ENCODE data around the gene PRM1.

The PRM1 gene

DNA sequence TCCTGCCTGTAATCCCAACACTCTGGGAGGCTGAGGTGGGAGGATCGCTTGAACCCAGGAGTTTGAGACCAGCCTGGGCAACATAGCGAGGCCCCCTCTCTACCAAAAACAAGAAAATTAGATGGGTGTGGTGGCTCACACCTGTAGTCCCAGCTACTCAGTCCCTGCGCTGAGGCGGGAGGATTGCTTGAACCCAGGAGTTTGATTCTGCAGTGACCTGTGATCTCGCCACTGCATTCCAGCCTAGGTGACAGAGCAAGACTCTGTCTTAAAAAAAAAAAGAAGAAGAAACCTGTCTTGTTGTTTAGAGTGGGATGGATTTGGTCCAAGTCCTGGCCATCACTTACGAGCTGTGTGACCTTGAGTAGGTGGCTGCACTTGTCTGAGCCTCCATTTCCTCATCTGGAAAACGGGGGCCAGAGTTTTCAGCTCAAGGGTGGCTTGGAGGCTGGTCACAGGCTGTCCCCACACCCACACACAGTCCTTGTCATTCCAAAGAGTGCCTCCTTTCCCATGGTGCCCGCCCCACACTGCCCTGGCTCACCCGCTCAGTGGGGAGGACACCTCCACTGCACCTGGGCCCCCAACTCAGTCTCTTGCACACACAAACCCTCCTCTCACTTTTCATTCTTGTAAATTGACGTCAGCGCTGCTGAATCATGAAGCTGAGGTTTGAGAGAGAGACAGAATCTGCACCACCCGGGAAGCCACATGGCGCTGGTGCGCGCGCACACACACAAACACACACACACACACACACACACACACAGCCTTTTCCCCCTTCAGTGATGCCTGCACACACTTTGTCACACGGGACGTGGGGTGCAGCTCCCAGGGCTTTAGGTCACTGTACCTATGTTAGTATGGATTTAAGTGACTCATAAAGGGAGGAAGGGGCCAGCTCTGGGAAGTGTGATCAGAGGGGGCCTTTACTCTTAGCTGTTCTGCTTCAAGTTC lies 29.3 kb downstream of the PRM1 start:
- DNase-seq = no peak

DNA sequence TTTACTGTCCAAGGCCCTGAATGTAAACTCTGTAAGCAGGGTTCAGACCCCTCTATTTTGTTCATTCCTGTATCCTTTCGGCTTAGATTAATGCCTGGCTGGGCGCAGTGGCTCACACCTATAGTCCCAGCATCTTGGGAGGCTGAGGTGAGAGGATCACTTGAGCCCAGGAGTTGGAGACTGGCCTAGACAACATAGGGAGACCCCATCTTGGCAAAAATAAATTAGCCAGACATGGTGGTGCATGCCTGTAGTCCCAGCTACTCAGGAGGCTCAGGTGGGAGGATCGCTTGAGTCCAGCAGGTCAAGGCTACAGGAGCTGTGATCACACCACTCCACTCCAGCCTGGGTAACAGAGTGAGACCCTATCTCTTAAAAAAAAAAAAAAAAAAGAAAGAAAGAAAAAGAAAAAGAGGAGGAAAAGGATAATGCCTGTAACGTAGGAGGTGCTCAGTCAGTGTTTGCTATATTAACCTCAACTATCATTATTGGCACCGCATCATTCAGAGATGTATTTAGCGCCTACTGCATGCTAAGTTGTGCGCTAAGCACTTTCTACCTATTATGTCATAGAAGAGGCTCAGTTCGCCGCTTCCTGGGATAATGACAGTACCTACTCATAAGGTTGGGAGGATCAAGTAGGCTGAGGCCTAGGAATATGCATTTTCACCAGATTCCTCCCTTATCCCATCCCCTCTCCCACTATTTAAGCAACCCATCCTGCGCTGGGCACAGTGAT lies 30.2 kb downstream of the PRM1 start:
- DNase-seq = no peak

DNA sequence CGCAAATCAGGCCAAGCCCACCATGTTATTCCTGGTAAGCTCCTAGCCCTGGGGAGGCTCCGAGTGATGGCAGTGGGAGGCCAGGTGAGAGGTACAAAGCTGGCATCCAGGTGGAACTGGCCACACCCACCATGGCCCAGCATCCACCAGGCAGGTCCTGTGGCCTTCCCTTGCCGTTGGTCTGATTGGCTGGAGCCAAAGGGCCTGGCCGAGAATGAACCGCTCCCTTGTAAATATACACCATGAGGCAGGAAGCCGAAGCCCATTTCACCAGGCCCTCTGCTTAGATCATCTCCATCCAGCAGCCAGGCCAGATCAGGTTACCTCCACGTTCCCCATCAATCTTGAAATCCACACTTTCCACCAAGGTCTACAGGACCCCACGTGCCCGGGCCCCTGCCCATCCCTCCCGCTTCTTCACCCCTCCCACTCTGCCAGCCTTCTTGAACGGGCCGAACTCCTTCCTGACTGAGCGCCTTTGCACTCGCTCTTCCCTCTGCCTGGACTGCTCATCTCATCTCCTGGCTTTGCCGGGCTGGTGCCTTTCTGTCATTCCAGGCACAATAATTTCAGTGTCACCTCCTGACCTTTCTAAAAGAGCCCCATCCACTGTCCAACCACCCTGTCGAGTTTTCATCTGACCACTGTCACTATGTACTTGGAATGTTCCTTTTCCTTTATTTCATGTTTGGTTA lies 30.9 kb downstream of the PRM1 start:
- DNase-seq = peak; percentile 73

DNA sequence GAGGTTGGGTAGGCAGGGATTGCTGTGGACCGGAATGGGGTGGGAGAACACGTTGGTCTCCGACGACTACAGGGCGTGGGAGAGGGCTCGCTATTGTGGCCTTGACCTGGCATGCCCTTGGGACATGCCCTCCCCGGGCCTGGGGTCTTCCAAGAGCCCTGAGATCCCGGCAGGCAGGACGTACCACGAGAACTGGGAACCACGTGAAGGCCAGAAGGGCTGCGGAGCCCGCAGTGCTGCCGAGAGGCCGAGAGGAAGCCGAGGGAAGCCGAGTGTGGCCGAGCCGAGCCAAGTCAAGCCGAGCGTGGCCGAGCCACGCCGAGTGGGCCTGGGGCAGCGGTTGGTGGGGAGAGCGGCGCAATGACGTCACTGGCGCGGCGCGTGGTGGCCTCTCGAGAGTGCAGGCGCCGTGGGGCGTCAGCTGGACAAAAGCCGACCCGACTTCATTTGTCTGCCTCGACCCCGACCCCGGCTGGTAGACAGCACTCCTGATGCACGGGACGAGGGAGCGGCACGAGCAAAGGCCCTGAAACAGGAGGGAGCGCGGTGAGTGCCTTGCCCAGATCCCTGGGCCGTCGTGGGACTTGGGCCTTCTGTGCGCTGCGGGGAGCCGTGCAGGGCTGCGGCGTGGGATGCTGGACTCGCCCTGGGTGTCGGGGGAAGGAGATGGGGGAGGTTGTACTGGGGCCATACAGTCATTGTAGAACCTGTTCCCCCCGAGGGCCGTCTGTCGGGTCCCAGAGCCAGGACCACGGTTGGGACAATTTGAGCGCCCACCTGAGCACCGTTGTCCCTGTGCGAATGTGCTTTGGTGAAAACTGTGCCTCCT lies 31.7 kb downstream of the PRM1 start:
- DNase-seq = no peak

- no peak for DNase-seq
Observed at GRCh38 chr16:11248133-11248532, 33.0 kb downstream of the PRM1 start.

GRCh38 chr16:11245988-11246387 lies 35.1 kb downstream of the PRM1 start:
- DNase-seq = no peak

- no peak for DNase-seq
Observed at GRCh38 chr16:11245222-11245737, 35.9 kb downstream of the PRM1 start.

- DNase-seq = no peak
Observed at GRCh38 chr16:11242658-11243057, 38.5 kb downstream of the PRM1 start.

- DNase-seq = no peak
Observed at GRCh38 chr16:11241480-11242204, 39.5 kb downstream of the PRM1 start.

- peak; percentile 22 for DNase-seq
Observed at GRCh38 chr16:11240636-11241473, 40.3 kb downstream of the PRM1 start.

DNA sequence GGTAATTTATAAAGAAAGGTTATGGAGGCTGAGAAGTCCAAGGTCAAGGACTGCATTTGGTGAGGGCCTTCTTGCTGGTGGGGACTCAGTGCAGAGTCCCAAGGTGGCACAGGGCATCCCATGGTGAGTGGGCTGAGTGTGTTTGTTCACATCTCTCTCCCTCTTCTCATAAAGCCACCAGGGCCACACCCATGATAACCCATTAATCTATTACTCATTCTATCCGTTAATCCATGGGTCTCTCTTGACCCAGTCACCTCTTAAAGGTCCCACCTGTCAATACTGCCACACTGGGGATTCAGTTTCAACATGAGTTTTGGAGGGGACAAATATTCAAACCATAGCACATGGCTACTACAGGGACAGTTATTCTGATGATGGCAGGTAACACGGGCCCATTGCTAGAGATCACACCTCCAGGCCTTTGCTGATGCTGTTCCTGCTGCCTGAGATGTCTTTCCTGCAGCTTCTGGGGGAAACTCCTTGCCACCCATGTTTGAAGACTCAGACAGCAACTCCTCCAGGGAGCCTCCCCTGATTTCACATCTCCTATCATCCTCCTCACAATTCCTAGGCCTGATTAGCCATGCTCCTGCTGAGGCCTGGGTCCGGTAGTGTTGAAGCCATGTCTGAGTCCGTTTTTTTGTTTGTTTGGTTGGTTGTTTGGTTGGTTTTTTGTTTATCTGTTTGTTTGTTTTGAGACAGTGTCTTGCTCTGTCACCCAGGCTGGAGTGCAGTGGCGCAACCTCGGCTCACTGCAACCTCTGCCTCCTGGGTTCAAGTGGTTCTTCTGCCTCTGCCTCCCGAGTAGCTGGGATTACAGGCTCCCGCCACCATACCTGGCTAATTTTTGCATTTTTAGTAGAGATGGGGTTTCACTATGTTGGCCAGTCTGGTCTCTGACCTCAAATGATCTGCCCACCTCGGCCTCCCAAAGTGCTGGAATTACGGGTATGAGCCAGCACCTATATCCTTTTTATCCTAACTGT lies 41.2 kb downstream of the PRM1 start:
- no peak for DNase-seq

GRCh38 chr16:11238272-11239202 lies 42.6 kb downstream of the PRM1 start:
- DNase-seq = no peak

GRCh38 chr16:11236461-11237254 lies 44.5 kb downstream of the PRM1 start:
- no peak for DNase-seq

- DNase-seq = no peak
Observed at GRCh38 chr16:11235703-11235991, 45.5 kb downstream of the PRM1 start.

DNA sequence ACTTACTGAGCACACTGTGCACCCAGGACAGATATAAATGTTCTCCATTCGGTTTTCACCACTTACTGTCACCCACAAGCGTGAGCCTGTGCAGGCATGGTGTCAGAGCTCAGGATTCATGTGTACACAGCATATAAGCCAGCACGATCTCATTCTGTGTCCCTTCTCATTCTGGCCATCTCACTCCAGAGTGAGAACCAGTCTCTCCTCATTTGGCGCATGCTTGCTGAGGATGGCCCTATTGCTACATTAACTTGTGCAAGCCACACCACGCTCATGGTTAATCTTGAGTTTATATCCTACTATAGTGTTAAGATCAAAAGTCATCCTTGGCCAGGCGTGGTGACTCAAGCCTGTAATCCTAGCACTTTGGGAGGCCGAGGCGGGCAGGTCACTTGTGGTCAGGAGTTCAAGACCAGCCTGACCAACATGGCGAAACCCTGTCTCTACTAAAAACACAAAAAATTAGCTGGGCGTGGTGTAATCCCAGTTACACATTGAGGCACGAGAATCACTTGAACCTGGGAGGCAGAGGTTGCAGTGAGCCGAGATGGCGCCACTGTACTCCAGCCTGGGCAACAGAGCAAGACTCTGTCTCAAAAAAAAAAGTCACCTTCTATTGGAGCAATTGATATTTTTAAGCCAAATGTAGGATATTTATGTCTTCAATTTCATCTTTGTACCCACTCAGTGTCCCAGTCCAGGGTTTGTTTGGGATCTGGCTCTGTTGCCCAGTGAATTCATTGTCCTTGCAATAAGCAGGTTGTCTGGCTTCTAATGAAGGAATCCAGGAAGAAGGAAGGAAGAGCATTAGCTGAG lies 46.0 kb downstream of the PRM1 start:
- DNase-seq = no peak

GRCh38 chr16:11233727-11234376 lies 47.3 kb downstream of the PRM1 start:
- no peak for DNase-seq
